ENCODE measurements around the gene INO80.

DNA sequence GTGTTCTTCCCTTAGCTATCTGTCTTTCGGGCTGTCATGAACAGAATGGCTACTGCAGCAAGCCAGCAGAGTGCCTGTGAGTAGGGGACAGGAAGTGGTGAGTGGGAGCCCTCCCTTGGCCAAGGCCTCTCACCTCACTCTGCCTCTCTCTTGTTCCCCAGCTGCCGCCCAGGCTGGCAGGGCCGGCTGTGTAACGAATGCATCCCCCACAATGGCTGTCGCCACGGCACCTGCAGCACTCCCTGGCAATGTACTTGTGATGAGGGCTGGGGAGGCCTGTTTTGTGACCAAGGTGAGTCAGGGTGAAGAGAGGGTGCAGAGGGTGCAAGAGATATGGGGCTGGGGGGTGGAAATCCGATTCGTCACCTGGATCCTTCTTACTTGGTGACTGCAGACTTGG lies 183.9 kb downstream of the INO80 start:
- no peak for TF ChIP-seq ZFX (IDR thresholded peaks at IDR 0.05)
- TF ChIP-seq, protein P1, sequence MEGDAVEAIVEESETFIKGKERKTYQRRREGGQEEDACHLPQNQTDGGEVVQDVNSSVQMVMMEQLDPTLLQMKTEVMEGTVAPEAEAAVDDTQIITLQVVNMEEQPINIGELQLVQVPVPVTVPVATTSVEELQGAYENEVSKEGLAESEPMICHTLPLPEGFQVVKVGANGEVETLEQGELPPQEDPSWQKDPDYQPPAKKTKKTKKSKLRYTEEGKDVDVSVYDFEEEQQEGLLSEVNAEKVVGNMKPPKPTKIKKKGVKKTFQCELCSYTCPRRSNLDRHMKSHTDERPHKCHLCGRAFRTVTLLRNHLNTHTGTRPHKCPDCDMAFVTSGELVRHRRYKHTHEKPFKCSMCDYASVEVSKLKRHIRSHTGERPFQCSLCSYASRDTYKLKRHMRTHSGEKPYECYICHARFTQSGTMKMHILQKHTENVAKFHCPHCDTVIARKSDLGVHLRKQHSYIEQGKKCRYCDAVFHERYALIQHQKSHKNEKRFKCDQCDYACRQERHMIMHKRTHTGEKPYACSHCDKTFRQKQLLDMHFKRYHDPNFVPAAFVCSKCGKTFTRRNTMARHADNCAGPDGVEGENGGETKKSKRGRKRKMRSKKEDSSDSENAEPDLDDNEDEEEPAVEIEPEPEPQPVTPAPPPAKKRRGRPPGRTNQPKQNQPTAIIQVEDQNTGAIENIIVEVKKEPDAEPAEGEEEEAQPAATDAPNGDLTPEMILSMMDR (conservative IDR thresholded peaks at IDR 0.05) = no peak

Measured in C4-2B (cell line).